Stimulated activated naive CD8-positive, alpha-beta T cell treated with anti-CD3 and anti-CD28 coated beads, Interleukin-15, Interleukin-2, amounts not matched to agents 100 ng/mL and 50 ng/mL, for 24 hours (primary cell): ENCODE measurements around the gene THAP6.
"Not testable (repeated sequence)": the region's sequence is repeated elsewhere in the genome, so short reads cannot be mapped to it uniquely, and the experiment has no call there.

Experiments used
- H3K27ac Mint-ChIP-seq: one replicate; pipeline ENCODE4 v1.8.0; 2021; ENCODE audit warnings: mild to moderate bottlenecking, mixed read lengths
- H3K27me3 Mint-ChIP-seq: one replicate; pipeline ENCODE4 v1.8.0; 2021; ENCODE audit warnings: mixed read lengths
- H3K36me3 Mint-ChIP-seq: one replicate; pipeline ENCODE4 v1.8.0; 2021; ENCODE audit warnings: low read depth, mixed read lengths
- H3K4me1 Mint-ChIP-seq: one replicate; pipeline ENCODE4 v1.8.0; 2021; ENCODE audit warnings: low read depth, mixed read lengths
- H3K4me3 Mint-ChIP-seq: one replicate; pipeline ENCODE4 v1.8.0; 2021; ENCODE audit warnings: mild to moderate bottlenecking, mixed read lengths
- H3K9me3 Mint-ChIP-seq: one replicate; pipeline ENCODE4 v1.8.0; 2021; ENCODE audit warnings: mixed read lengths

Gene THAP6

GRCh38 chr4:75511841-75512240 is 2.4 kb upstream of the THAP6 start:
- Mint-ChIP-seq H3K4me3 (no peak overlapping the region), H3K27me3 (no peaks in the 10 kb centered on the region), H3K27ac (no peak overlapping the region), H3K36me3 (peaks cover 41% of the 10 kb centered on the region), H3K9me3 (peaks cover 7% of the 10 kb centered on the region), H3K4me1 (peaks cover 27% of the 10 kb centered on the region)

GRCh38 chr4:75512386-75513211 is 1.7 kb upstream of the THAP6 start:
- Mint-ChIP-seq H3K27ac (peak overlapping the region; percentile 53), H3K4me3 (no peak overlapping the region), H3K4me1 (peaks cover 29% of the 10 kb centered on the region), H3K36me3 (peaks cover 41% of the 10 kb centered on the region), H3K9me3 (peaks cover 7% of the 10 kb centered on the region), H3K27me3 (no peaks in the 10 kb centered on the region)

GRCh38 chr4:75513526-75514130 is 645 bp upstream of the THAP6 start:
- peaks cover 31% of the 10 kb centered on the region for H3K4me1 Mint-ChIP-seq
- no peaks in the 10 kb centered on the region for H3K27me3 Mint-ChIP-seq
- peaks cover 48% of the 10 kb centered on the region for H3K36me3 Mint-ChIP-seq
- H3K27ac Mint-ChIP-seq = peak overlapping the region; percentile 94
- peaks cover 7% of the 10 kb centered on the region for H3K9me3 Mint-ChIP-seq
- no peak overlapping the region for H3K4me3 Mint-ChIP-seq

GRCh38 chr4:75514949-75515612 is 808 bp downstream of the THAP6 start:
- Mint-ChIP-seq H3K9me3 (peaks cover 1% of the 10 kb centered on the region), H3K4me3 (no peak overlapping the region), H3K36me3 (peaks cover 45% of the 10 kb centered on the region), H3K27me3 (no peaks in the 10 kb centered on the region), H3K4me1 (peaks cover 33% of the 10 kb centered on the region), H3K27ac (peak overlapping the region; percentile 94)

- H3K9me3 Mint-ChIP-seq = no peaks in the 10 kb centered on the region
- no peak overlapping the region for H3K27ac Mint-ChIP-seq
- peaks cover 43% of the 10 kb centered on the region for H3K4me1 Mint-ChIP-seq
- H3K36me3 Mint-ChIP-seq = peaks cover 47% of the 10 kb centered on the region
- H3K27me3 Mint-ChIP-seq = no peaks in the 10 kb centered on the region
- H3K4me3 Mint-ChIP-seq = no peak overlapping the region
These were observed 1.9 kb downstream of the THAP6 start for GRCh38 chr4:75516144-75516543.

- H3K4me1 Mint-ChIP-seq = peaks cover 43% of the 10 kb centered on the region
- not testable (repeated sequence) for H3K4me3 Mint-ChIP-seq, H3K27me3 Mint-ChIP-seq, H3K9me3 Mint-ChIP-seq, H3K27ac Mint-ChIP-seq
- peaks cover 63% of the 10 kb centered on the region for H3K36me3 Mint-ChIP-seq
These were observed 5.2 kb downstream of the THAP6 start for GRCh38 chr4:75519452-75519851.

GRCh38 chr4:75525086-75525485 is 10.8 kb downstream of the THAP6 start:
- Mint-ChIP-seq H3K9me3 (no peaks in the 10 kb centered on the region), H3K4me3 (no peak overlapping the region), H3K27ac (no peak overlapping the region), H3K4me1 (peaks cover 17% of the 10 kb centered on the region), H3K36me3 (peaks cover 77% of the 10 kb centered on the region), H3K27me3 (no peaks in the 10 kb centered on the region)

- Mint-ChIP-seq H3K9me3 (no peaks in the 10 kb centered on the region), H3K36me3 (peaks cover 77% of the 10 kb centered on the region), H3K27me3 (no peaks in the 10 kb centered on the region), H3K4me3 (no peak overlapping the region), H3K27ac (no peak overlapping the region), H3K4me1 (peaks cover 9% of the 10 kb centered on the region)
These were observed 11.6 kb downstream of the THAP6 start for GRCh38 chr4:75525910-75526309.

GRCh38 chr4:75527482-75527881 is 13.2 kb downstream of the THAP6 start:
- Mint-ChIP-seq H3K27me3 (no peaks in the 10 kb centered on the region), H3K27ac (no peak overlapping the region), H3K4me1 (peaks cover 7% of the 10 kb centered on the region), H3K9me3 (peaks cover 8% of the 10 kb centered on the region), H3K36me3 (peaks cover 86% of the 10 kb centered on the region), H3K4me3 (no peak overlapping the region)

- H3K4me3 Mint-ChIP-seq = no peak overlapping the region
- H3K27ac Mint-ChIP-seq = no peak overlapping the region
- H3K36me3 Mint-ChIP-seq = peaks cover 75% of the 10 kb centered on the region
- H3K4me1 Mint-ChIP-seq = peaks cover 3% of the 10 kb centered on the region
- peaks cover 17% of the 10 kb centered on the region for H3K9me3 Mint-ChIP-seq
- H3K27me3 Mint-ChIP-seq = no peaks in the 10 kb centered on the region
These were observed 16.5 kb downstream of the THAP6 start for GRCh38 chr4:75530556-75531322.

- H3K27ac Mint-ChIP-seq, H3K4me3 Mint-ChIP-seq, H3K27me3 Mint-ChIP-seq, H3K4me1 Mint-ChIP-seq: not testable (repeated sequence)
- peaks cover 17% of the 10 kb centered on the region for H3K9me3 Mint-ChIP-seq
- H3K36me3 Mint-ChIP-seq = peaks cover 67% of the 10 kb centered on the region
These were observed 17.4 kb downstream of the THAP6 start for GRCh38 chr4:75531536-75532143.

- Mint-ChIP-seq H3K9me3 (peaks cover 17% of the 10 kb centered on the region), H3K36me3 (peaks cover 50% of the 10 kb centered on the region)
- H3K27me3 Mint-ChIP-seq, H3K4me3 Mint-ChIP-seq, H3K27ac Mint-ChIP-seq, H3K4me1 Mint-ChIP-seq: not testable (repeated sequence)
These were observed 19.1 kb downstream of the THAP6 start for GRCh38 chr4:75533339-75533887.

GRCh38 chr4:75533926-75534325 is 19.7 kb downstream of the THAP6 start:
- H3K36me3 Mint-ChIP-seq = peaks cover 47% of the 10 kb centered on the region
- not testable (repeated sequence) for H3K4me3 Mint-ChIP-seq, H3K4me1 Mint-ChIP-seq, H3K27me3 Mint-ChIP-seq, H3K27ac Mint-ChIP-seq
- H3K9me3 Mint-ChIP-seq = peaks cover 17% of the 10 kb centered on the region

GRCh38 chr4:75537308-75537707 is 23.0 kb downstream of the THAP6 start:
- H3K27me3 Mint-ChIP-seq, H3K4me3 Mint-ChIP-seq, H3K27ac Mint-ChIP-seq, H3K4me1 Mint-ChIP-seq, H3K9me3 Mint-ChIP-seq: not testable (repeated sequence)
- H3K36me3 Mint-ChIP-seq = peaks cover 17% of the 10 kb centered on the region
